CD14-positive monocyte (primary cell): ENCODE results near the gene ECEL1. TPM values are rescaled to one million over a fixed set of nuclear protein-coding genes. Genes with fewer than 3 reads are reported as not detected.

Experiments
- DNase-seq, 3 donors: peaks; one replicate each; pipeline ENCODE4 v3.0.0-alpha.2; 2011 to 2022
- H2AFZ ChIP-seq: 2 replicates; pipeline ENCODE4 v1.6.0; 2012; ENCODE audit warnings: mild to moderate bottlenecking, low read depth, low read length, inconsistent platforms; ENCODE audit not compliant: insufficient read depth, poor library complexity, severe bottlenecking
- H3K27ac ChIP-seq, 2 donors: 1 replicate in 1 of 2; 2 replicates in 1 of 2; pipeline ENCODE4 v1.5.1; 2012 to 2013; ENCODE audit warnings: low read length in 2 of 2, control low read depth in 1 of 2, inconsistent platforms in 1 of 2, low read depth in 1 of 2, mild to moderate bottlenecking in 1 of 2
- H3K27me3 ChIP-seq, 2 donors: one replicate each; pipeline versions ENCODE4 v1.6.0 to v1.6.1; 2011 to 2013; ENCODE audit warnings: low read length in 2 of 2; ENCODE audit not compliant: control insufficient read depth in 2 of 2, insufficient read depth in 2 of 2
- H3K36me3 ChIP-seq, 2 donors: replicated peaks in 1 of 2; 1 replicate in 1 of 2; 2 replicates in 1 of 2; pipeline versions ENCODE4 v1.5.1 to v1.6.1; 2012 to 2013; ENCODE audit warnings: low read length in 2 of 2, control low read depth in 1 of 2, inconsistent platforms in 1 of 2, mild to moderate bottlenecking in 1 of 2; ENCODE audit not compliant: insufficient read depth in 2 of 2, control insufficient read depth in 1 of 2
- H3K4me1 ChIP-seq, 2 donors: 1 replicate in 1 of 2; 2 replicates in 1 of 2; pipeline versions ENCODE4 v1.5.1 to v1.6.1; 2012 to 2013; ENCODE audit warnings: low read length in 2 of 2, control low read depth in 1 of 2, inconsistent platforms in 1 of 2, mild to moderate bottlenecking in 1 of 2, moderate library complexity in 1 of 2; ENCODE audit not compliant: insufficient read depth in 2 of 2, control insufficient read depth in 1 of 2
- H3K4me2 ChIP-seq: replicated peaks from 2 replicates; pipeline ENCODE3; 2012; ENCODE audit warnings: low read length, moderate library complexity, mild to moderate bottlenecking; ENCODE audit not compliant: poor library complexity, severe bottlenecking; ENCODE audit errors: extremely low read depth
- H3K4me3 ChIP-seq, 3 experiments: fragments of 200-600 bp in 1 of 3; sonication (generic) in 1 of 3; replicated peaks in 1 of 3; 1 replicate in 2 of 3; 2 replicates in 1 of 3; pipeline ENCODE4 v1.5.1; 2011 to 2013; ENCODE audit warnings: low read length in 3 of 3, mild to moderate bottlenecking in 3 of 3, control low read depth in 2 of 3, low read depth in 2 of 3, inconsistent platforms in 1 of 3, moderate library complexity in 1 of 3
- H3K79me2 ChIP-seq: 2 replicates; pipeline ENCODE4 v1.6.0; 2012; ENCODE audit warnings: mild to moderate bottlenecking, control low read depth, inconsistent platforms, low read length, moderate library complexity; ENCODE audit not compliant: insufficient read depth
- H3K9ac ChIP-seq: 2 replicates; pipeline ENCODE4 v1.6.0; 2017; ENCODE audit warnings: low read length, mild to moderate bottlenecking; ENCODE audit not compliant: insufficient read depth, poor library complexity, severe bottlenecking
- H3K9me3 ChIP-seq, 2 donors: replicated peaks in 1 of 2; 1 replicate in 1 of 2; 2 replicates in 1 of 2; pipeline versions ENCODE4 v1.5.1 to v1.6.1; 2012 to 2013; ENCODE audit warnings: low read length in 2 of 2, control low read depth in 1 of 2; ENCODE audit not compliant: control insufficient read depth in 1 of 2, insufficient read depth in 1 of 2
- H4K20me1 ChIP-seq: 2 replicates; pipeline ENCODE4 v1.6.0; 2012; ENCODE audit warnings: mild to moderate bottlenecking, low read length, control low read depth, moderate library complexity; ENCODE audit not compliant: insufficient read depth
- H3K27ac Mint-ChIP-seq, 7 donors: one replicate each; pipeline ENCODE4 v1.8.0; 2020; ENCODE audit warnings: mild to moderate bottlenecking in 7 of 7, mixed read lengths in 7 of 7, moderate library complexity in 6 of 7, inconsistent platforms in 2 of 7
- H3K27me3 Mint-ChIP-seq, 3 donors: one replicate each; pipeline ENCODE4 v1.8.0; 2021 to 2022; ENCODE audit warnings: low read depth in 3 of 3, mild to moderate bottlenecking in 3 of 3, mixed read lengths in 3 of 3, moderate library complexity in 3 of 3, inconsistent platforms in 1 of 3
- H3K36me3 Mint-ChIP-seq, 2 donors: one replicate each; pipeline ENCODE4 v1.8.0; 2020; ENCODE audit warnings: mixed read lengths in 2 of 2, inconsistent platforms in 1 of 2, mild to moderate bottlenecking in 1 of 2
- H3K4me1 Mint-ChIP-seq: one replicate; pipeline ENCODE4 v1.8.0; 2020; ENCODE audit warnings: mild to moderate bottlenecking, mixed read lengths
- H3K4me3 Mint-ChIP-seq, 2 donors: one replicate each; pipeline ENCODE4 v1.8.0; 2020; ENCODE audit warnings: mild to moderate bottlenecking in 2 of 2, mixed read lengths in 2 of 2, moderate library complexity in 1 of 2
- H3K9me3 Mint-ChIP-seq, 7 donors: one replicate each; pipeline ENCODE4 v1.8.0; 2020 to 2022; ENCODE audit warnings: mixed read lengths in 7 of 7, mild to moderate bottlenecking in 6 of 7, moderate library complexity in 6 of 7, inconsistent platforms in 2 of 7
- CTCF ChIP-seq: fragments of 200-600 bp; IDR thresholded peaks from one replicate; pipeline ENCODE4 v1.8.0; 2022; ENCODE audit warnings: antibody characterized with exemption, mild to moderate bottlenecking
- WGBS: methylation state at CpG from one replicate; pipeline ENCODE4 v1.1.5; 2013; ENCODE audit warnings: missing lambda C conversion rate; ENCODE audit not compliant: insufficient coverage; 5-methylcytosine and 5-hydroxymethylcytosine counted together
- intact Hi-C, 2 donors: fragments of 100-400 bp; cut with micrococcal nuclease; formaldehyde crosslinking; loops; one replicate each; pipeline versions ENCODE4 v1.15.0 to v1.15.1; 2023
- polyA plus RNA-seq, 3 donors: library from polyadenylated mRNA; depleted of rRNA in 1 of 3; unstranded in 2 of 3; stranded (reverse) in 1 of 3; fragments of 300-500 nt in 2 of 3; fragments of >200 nt in 1 of 3; fragmentation: Illumina TruSeq in 2 of 3; gene quantifications; 1 replicate in 2 of 3; 2 replicates in 1 of 3; pipeline ENCODE4 v1.2.3, GENCODE V29; 2012 to 2021

Gene ECEL1
- polyA plus RNA-seq, 3 donors, result not detected

GRCh38 chr2:232515639-232516038 is 28.0 kb upstream of the ECEL1 start:
- no peaks in the 10 kb centered on the region for H3K4me1 Mint-ChIP-seq

GRCh38 chr2:232513353-232513752 is 25.7 kb upstream of the ECEL1 start:
- no peaks in the 10 kb centered on the region for H3K9me3 ChIP-seq
- H2AFZ ChIP-seq, result no peak overlapping the region
- intact Hi-C loops, result no loop called here
- H3K4me2 ChIP-seq, result no peak overlapping the region
- H3K36me3 ChIP-seq, result no peaks in the 10 kb centered on the region
- no peak overlapping the region for H3K9ac ChIP-seq
- Mint-ChIP-seq H3K4me3 (no peak overlapping the region), H3K36me3 (no peaks in the 10 kb centered on the region), H3K27ac (no peak overlapping the region), H3K27me3 (peaks cover 10 to 17% (median 13%) of the 10 kb centered on the region in 3 donors), H3K4me1 (no peaks in the 10 kb centered on the region), H3K9me3 (peaks cover 0 to 4% (median 0%) of the 10 kb centered on the region in 7 donors)
- H3K27me3 ChIP-seq, result no peaks in the 10 kb centered on the region
- no peak for DNase-seq
- no peak for TF ChIP-seq CTCF
- H3K4me3 ChIP-seq, result no peak overlapping the region
- WGBS, result 79% methylated on average over 2 of the region's 5 CpGs
- no peaks in the 10 kb centered on the region for H3K4me1 ChIP-seq
- H3K79me2 ChIP-seq, result no peaks in the 10 kb centered on the region
- no peak overlapping the region for H3K27ac ChIP-seq
- H4K20me1 ChIP-seq, result no peaks in the 10 kb centered on the region

More at GRCh38 chr2:232515639-232516038, 28.0 kb upstream of the ECEL1 start:
- Mint-ChIP-seq H3K4me3 (no peak overlapping the region), H3K36me3 (no peaks in the 10 kb centered on the region), H3K27ac (no peak overlapping the region), H3K9me3 (no peaks in the 10 kb centered on the region), H3K27me3 (peaks cover 10 to 22% (median 12%) of the 10 kb centered on the region in 3 donors)
- H3K9ac ChIP-seq, result no peak overlapping the region
- H3K36me3 ChIP-seq, result no peaks in the 10 kb centered on the region
- H3K79me2 ChIP-seq, result no peaks in the 10 kb centered on the region
- 82% methylated on average over 6 of the region's 7 CpGs for WGBS
- TF ChIP-seq CTCF, result no peak
- H4K20me1 ChIP-seq, result no peaks in the 10 kb centered on the region
- H3K4me1 ChIP-seq, result no peaks in the 10 kb centered on the region
- H3K4me3 ChIP-seq, result no peak overlapping the region
- no peak overlapping the region for H3K4me2 ChIP-seq
- H3K27ac ChIP-seq, result no peak overlapping the region
- H3K9me3 ChIP-seq, result no peaks in the 10 kb centered on the region
- H3K27me3 ChIP-seq, result peaks cover 0 to 2% of the 10 kb centered on the region in 2 donors
- H2AFZ ChIP-seq, result no peak overlapping the region
- DNase-seq, result no peak
- intact Hi-C loops, result no loop called here
